ENCODE measurements around the gene CLCN6. TPM values are rescaled to one million over a fixed set of nuclear protein-coding genes. Genes with fewer than 3 reads are reported as not detected.

The CLCN6 gene
- total and polyA plus RNA-seq, 2 of the 13 experiments (the other 11 are each of a cell fraction or from before 2014, with no cell fraction given) = 14.9 to 19.3 TPM

- Histone ChIP-seq H4K20me1 (ENCODE audit: insufficient read depth, low read length) (no peaks in the 10 kb centered on the region), H2AFZ (ENCODE audit: low read length) (no peak overlapping the region), H3K36me3 (replicated peaks in 1 of 2; ENCODE audit: control insufficient read depth in 1 of 2, insufficient read depth in 2 of 2, low read length in 2 of 2) (peaks cover 41 to 87% of the 10 kb centered on the region in 2 experiments), H3K4me1 (ENCODE audit: insufficient read depth, low read length) (no peaks in the 10 kb centered on the region), H3K9ac (ENCODE audit: insufficient read depth, low read depth, low read length) (no peak overlapping the region), H3K27ac (ENCODE audit: extremely low read length, insufficient read depth, low read length) (no peak overlapping the region), H3K9me3 (ENCODE audit: low read length) (no peaks in the 10 kb centered on the region), H3K4me3 (replicated peaks in 1 of 3; ENCODE audit: insufficient read depth in 1 of 3, low read depth in 2 of 3, low read length in 3 of 3) (no peak overlapping the region), H3K4me2 (ENCODE audit: low read depth, low read length) (no peak overlapping the region), H3K79me2 (ENCODE audit: insufficient read depth, low read length) (no peaks in the 10 kb centered on the region), H3K27me3 (ENCODE audit: control insufficient read depth in 1 of 2, insufficient read depth in 2 of 2, low read length in 2 of 2) (no peaks in the 10 kb centered on the region)
- TF ChIP-seq NR2F6 (IDR thresholded peaks at IDR 0.05) (no peak), NR2F6 (CRISPR knock-in tag; IDR thresholded peaks at IDR 0.05) (no peak), ADNP (CRISPR knock-in tag; IDR thresholded peaks at IDR 0.05) (no peak), ZEB1 (IDR thresholded peaks at IDR 0.05; ENCODE audit: insufficient replicate concordance, low read depth) (no peak), MBD4 (IDR thresholded peaks at IDR 0.05; ENCODE audit: borderline replicate concordance, low read length) (no peak), LRRFIP1 (CRISPR knock-in tag; conservative IDR thresholded peaks at IDR 0.05) (no peak), MAFK (conservative IDR thresholded peaks at IDR 0.05 in 1 of 2, IDR thresholded peaks at IDR 0.05 in 1 of 2; ENCODE audit: low read length in 2 of 2) (no peak), NFIB (CRISPR knock-in tag; IDR thresholded peaks at IDR 0.05; ENCODE audit: borderline replicate concordance) (no peak), POLR2AphosphoS2 (IDR thresholded peaks at IDR 0.05; ENCODE audit: low read depth, low read length) (no peak), HDAC2 (CRISPR knock-in tag; IDR thresholded peaks at IDR 0.05) (no peak), ZNF7 (CRISPR knock-in tag; IDR thresholded peaks at IDR 0.05) (no peak), ZSCAN20 (CRISPR knock-in tag; IDR thresholded peaks at IDR 0.05; ENCODE audit: borderline replicate concordance) (no peak), ZNF44 (CRISPR knock-in tag; IDR thresholded peaks at IDR 0.05) (no peak), TCF12 (IDR thresholded peaks at IDR 0.05) (no peak), TCF12 (CRISPR knock-in tag; IDR thresholded peaks at IDR 0.05) (no peak), ZNF17 (CRISPR knock-in tag; IDR thresholded peaks at IDR 0.05) (no peak), FOXA3 (CRISPR knock-in tag; IDR thresholded peaks at IDR 0.05) (no peak), KMT2B (CRISPR knock-in tag; IDR thresholded peaks at IDR 0.05) (no peak), CBX2 (IDR thresholded peaks at IDR 0.05; ENCODE audit: low read depth, low read length) (no peak), CBX2 (CRISPR knock-in tag; IDR thresholded peaks at IDR 0.05; ENCODE audit: low read depth) (no peak), PPARG (CRISPR knock-in tag; conservative IDR thresholded peaks at IDR 0.05) (no peak), MTF1 (CRISPR knock-in tag; IDR thresholded peaks at IDR 0.05) (no peak), CCDC6 (CRISPR knock-in tag; IDR thresholded peaks at IDR 0.05) (no peak)
- ChIA-PET POLR2A (interaction anchor here (1.0 kb wide), 1 partner anchor 83 kb away, joined by 3 read pairs; no protein-coding TSS in a partner anchor), CTCF (ENCODE audit: low intra/inter-chr PET ratio, low total read pairs) (no interaction called here)
- intact Hi-C loops (cut with micrococcal nuclease; ENCODE audit: unreplicated experiment) (no loop called here), in situ Hi-C loops (cut with HindIII; ENCODE audit: extremely low pct_ligation_motif_present, low pct_unique_long_range_greater_than_20kb) (no loop called here)
- no peak for FAIRE-seq
- no TSS peak for BruUV-seq (replicated peaks)
- 96% methylated on average over 7 of the region's 7 CpGs for WGBS (ENCODE audit: low lambda C conversion rate)
- no peak for DNase-seq (ENCODE audit: low spot score)
- no peak for ATAC-seq
Observed at GRCh38 chr1:11825131-11825530, 19.1 kb downstream of the CLCN6 start.

Data from HepG2 (cell line).